CD4-positive, alpha-beta T cell treated with Interleukin-17A for 4 hours (primary cell): Measurements from ENCODE around the gene TTC23.

Source experiments
- DNase-seq: peaks from one replicate; pipeline ENCODE4 v3.0.0-alpha.2; 2020; ENCODE audit warnings: mixed read lengths

Gene TTC23, protein sequence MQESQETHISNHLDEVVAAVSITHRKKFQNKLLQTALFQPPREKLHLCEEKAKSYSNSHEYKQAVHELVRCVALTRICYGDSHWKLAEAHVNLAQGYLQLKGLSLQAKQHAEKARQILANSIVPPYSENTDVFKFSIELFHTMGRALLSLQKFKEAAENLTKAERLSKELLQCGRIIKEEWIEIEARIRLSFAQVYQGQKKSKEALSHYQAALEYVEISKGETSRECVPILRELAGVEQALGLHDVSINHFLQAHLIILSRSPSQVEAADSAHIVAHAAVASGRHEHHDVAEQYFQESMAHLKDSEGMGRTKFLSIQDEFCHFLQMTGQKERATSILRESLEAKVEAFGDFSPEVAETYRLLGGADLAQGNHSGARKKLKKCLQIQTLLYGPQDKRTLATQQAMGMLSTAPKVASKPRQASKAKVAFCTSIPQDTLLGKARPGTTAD

DNA sequence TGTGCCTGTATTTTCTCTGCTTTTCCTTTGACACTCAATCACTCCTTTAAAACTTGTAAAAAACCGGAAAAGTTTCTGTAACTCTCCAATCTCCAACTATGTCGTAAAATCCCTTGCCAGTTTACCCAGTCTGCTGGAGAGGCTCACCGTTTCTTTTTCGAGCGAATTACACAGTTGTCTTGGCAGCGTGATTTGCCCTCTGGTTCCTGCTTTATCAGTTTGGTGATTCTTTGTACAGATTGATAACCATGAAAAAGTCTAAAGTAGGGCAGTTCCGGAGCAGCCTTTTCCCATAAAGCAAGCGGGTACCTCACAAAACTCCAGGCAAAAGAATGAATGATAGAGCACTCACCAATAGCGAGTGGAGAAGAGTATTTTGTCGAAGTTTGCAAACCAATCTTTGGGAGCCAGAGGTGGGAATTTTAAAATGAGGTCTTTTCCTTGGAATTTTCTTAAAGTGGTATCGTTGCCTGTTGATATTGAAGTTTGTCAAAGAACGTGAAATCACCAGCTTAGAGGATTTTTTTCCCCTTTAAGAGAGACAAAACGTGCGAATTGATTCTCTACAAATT, at the start of gene TTC23:
Gene TTC23, minus strand, starts transcription at position 312 of the 572 bp plus-strand sequence. CDS start 20,869 bp downstream, outside the sequence.
- DNase-seq = no peak

DNA sequence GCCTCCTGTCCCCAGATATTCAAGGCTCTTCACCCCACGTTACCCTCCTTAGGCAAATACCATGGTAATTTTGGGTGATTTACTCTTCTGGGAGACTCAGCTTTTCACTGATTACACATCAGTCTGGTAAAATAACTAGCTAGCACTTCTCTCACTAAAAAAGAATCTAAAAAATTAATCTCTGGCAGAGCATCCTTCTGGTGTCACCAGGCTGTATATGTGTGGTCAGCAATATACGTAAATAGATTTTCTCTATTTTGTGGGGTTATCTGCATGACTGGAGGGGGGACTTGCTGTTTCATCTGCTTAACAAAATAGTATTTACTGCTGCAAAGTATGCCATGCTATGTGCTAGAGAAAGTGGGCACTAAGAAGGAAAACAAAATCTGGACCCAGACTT, 47.0 kb upstream of the TTC23 start:
- DNase-seq = no peak

DNA sequence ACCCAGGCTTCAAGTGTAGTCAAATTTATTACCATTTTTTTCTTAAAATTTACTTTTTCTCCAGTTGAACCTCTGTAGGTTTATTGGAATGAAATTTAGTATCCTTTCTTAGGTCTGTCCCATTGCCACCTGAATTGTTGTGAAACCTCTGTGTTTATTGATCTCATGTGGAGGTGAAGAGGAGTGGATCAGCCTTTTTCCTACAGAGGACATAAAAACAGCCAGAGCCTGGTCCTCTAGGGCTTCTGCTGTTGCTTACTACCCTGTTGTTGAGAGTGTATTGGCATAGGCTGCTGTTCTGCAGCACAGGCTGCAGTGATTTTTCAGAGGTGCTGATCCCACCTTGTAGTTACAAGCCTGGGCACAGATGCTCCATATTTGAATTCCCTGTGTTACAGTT, 46.5 kb upstream of the TTC23 start:
- no peak for DNase-seq

DNA sequence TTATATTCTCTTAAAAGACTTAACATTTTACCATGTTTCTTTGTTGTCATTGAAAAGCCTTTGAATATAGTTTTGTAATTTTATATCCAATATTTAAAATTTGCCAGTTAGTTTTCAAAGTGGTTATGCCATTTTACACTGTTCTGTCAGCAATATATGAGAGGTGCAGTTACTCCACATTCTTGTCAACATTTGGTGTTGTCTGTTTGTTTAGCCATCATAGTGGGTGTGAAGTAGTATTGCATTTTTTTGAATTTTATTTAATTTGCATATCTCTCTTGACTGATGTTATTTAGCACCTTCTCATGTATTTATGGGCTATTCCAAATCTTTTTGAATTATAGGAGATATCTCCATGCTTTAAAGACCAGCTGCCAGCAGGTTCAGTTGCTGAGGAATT, 42.3 kb upstream of the TTC23 start:
- no peak for DNase-seq

DNA sequence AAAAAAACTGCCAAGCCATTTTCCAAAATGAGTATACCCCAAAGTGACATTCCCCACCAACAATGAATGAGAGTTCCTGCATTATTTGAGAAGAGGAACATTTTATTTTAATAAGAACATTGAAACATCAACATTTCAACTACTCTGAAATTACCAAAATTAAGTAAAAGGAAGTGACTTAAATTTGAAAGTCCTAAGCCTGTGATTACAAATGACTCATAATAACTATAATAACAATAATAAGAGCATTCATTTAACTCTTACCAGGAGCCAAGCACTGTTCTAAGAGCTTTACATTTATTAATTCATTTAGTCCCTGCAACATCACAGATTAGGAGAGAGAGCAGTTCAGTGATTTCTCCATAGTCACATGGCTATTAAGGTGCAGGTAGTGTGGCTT, 34.3 kb upstream of the TTC23 start:
- DNase-seq = no peak

DNA sequence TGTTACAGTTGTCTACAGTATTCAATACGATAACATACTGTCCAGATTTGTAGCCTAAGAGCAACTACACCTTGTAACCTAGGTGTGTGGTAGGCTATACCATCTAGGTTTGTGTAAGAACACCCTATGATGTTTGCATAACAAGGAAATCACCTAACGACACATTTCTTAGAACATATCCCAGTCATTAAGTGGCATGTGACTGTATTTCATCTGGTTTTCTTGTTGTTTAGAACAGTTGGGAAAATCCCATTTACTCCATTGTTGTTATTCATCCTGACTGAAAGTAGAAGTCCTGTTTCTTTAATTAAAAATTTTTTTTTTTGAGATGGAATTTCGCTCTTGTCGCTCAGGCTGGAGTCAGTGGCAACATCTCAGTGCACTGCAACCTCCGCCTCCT, 33.2 kb upstream of the TTC23 start:
- DNase-seq = no peak

DNA sequence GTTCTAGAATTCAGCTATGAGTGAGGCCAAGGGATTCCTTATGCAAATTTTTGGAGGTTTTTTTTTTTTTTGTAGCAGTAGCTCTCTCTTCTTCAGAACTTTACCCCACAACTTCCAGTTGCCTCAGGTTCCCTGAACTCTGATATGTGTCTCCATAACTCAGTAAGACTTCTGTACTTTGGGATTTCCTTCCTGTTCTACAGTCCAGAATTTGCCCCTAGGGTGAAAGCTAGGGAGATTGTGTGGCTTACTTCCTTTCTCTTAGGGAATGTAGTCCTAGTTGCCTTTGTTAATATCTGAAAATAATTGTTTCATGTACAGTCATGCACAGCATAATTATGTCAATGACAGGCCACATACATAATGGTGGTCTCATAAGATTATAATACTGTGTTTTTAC, 32.7 kb upstream of the TTC23 start:
- DNase-seq = no peak

DNA sequence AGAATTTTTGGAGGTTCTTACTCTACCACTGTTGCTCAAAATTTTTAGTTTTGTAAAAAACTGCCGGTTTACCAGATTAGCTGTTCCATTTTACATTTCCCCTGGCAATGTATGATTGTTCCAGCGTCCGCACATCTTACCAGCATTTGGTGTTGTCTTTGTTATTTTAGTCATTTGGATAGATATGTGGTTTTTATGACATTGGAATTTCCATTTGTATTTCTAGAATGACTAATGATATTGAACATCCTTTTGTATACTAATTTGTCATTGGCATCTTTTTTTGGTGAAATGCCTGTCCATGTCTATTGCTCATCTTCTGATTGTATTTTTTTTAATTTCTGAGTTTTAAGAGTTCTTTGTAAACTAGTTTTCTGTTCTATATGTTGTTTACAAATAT, 30.4 kb upstream of the TTC23 start:
- DNase-seq = no peak

DNA sequence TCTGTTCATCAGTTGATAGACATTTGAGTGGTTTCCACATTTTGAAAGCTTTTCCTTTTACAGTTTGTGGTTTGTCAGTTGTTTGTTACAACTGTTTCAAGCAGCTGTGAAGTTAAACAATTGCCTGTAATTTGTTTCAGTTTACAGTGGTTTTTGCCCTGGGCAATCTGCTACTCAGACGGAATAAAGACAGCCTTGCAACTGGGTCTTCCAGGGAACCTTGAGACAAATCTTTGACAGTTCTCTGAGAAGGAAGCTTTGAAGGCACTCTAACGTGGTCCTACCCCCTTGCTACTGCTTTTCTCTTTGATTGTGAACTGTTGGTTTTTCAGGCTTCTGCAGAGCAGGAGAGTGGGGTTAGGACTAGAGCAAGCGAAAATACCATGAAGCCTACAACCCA, 29.9 kb upstream of the TTC23 start:
- no peak for DNase-seq

DNA sequence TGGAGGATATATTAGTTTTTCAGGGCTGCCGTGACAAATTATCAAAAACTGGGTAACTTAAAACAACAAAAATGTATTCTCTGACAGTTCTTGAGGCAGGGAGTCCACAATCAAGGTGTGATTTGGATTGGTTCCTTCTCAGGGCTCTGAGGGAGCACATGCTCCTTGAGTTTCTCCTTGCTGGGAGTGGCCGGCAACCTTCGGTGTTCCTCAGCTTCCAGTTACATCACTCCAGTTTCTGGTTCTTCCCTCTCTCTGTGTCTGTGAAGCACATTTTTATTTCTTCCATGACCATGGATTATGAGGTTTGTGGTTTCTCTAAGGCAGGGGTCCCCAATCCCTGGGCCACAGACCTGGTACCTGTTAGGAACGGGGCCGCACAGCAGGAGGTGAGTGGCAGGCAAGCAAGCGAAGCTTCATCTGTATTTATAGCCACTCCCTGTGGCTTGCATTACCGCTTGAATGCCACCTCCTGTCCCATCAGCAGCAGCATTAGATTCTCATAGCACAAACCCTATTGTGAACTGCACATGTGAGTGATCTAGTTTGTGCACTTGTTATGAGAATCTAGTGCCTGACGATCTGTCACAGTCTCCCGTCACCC, 26.2 kb upstream of the TTC23 start:
- DNase-seq = no peak

DNA sequence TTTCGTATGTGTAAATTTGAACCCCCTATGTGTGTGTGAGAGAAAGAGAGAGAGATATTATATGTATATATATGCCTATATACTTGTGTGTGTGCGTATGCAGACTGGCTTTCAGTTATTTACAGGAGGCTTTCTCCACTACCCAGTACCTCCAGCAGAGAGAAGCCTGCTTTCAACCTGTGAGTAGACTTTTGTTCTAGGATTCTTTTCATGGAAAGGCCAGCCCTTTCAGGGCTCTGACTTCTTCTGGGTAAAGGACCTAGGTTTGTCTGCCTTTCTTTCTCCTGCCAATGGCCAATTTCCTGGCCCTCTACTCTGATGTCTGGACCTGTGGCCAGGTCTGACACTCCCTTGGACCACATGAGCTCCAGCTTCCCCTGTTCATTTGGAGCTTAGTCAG, 25.7 kb upstream of the TTC23 start:
- DNase-seq = no peak

DNA sequence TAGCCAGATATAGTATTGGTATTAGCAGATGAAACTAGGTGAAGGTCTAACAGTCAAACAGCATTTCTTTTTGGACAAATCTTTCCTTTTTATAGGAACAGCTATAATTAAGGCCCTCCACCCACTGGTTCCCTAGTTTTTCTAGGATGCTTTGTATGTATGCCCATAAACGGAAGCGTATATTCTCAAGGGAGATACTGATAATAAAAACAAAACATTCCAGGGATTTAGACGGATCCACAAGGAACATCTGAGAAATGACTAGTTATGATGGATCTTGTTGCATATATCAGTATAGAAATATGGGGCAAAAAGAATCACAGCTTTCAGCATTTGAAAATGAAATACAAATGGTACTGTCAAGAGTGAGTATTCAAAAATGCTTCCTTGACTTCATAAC, 24.4 kb upstream of the TTC23 start:
- DNase-seq = no peak

DNA sequence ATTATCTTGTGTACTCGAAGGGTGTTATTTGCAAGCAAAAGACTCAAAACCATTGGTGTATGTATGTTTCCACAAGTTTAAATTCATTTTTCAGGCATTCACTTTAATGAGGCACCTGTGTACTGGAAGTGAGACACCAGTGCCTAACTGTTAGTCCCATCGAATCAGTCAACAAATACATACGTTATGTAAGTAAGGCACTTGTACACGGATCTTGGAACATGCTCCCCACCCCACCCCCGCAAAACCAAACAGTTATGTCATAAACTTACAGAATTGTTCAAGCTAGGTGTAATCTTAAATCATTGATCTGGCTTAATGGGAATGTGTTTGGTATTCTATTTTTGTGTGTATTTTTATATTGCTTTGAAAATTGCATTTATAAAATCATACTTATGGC, 19.1 kb upstream of the TTC23 start:
- DNase-seq = no peak

DNA sequence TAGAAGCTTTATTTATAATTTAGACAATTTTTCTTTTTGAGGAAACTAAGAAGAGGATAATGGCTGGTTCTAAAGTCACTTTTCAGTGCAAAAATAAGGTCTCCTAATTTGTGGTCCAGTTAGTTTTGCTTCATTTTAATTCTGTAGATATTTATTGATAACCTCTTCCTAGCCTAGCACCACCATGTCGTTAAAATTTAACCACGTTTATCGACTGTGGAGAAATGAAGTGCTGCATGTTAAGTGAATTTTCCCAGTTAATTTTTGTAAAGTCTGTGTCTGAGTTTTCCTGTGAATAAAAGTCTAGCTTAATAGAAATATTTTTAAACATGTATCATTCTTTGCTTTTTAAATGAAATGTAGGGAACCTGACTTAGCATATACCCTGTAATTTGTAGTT, 18.6 kb upstream of the TTC23 start:
- no peak for DNase-seq

DNA sequence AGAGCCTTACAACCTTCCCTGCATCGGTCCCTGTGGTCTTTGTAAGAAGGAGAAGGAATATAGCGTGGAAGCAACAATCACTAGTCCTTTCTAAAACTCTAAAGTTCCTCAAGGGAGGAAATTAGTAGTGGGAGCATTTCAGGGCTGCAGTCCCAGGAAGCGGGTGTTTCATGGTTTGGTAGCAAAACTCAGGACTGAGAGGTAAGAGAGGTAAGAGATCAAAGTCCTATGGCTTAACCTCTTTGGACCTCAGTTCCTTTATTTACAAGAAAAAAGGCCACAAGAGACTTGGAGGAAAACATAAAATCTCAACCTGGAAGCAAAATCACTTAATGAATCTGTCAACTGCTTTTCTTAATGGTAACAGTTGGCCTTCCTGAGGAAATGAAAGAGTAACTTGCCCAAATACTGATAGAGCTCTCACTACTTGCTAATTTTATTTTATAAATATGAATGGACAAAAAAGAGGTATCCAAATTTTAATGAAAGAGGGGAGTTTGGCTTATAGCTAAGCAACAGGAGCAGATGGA, 16.2 kb upstream of the TTC23 start:
- no peak for DNase-seq

DNA sequence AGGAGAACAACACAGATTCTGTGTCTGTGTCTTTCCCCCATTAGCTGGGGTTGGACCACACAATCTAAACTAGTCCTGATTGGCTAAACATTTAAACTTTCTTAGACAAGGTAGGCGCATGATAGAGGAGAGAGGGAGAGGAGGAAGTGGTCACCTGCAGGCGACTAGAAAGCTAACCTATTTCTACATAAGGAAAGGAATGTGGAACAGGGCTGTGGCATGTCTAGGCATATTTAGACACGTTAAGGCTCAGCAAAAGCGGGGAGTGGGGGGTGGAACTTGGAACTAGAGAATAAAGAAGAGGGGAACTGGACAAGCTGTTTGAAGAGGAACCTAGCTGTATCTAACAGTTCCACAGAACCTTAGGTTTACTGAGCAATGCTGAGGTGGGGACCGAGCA, 14.7 kb upstream of the TTC23 start:
- DNase-seq = no peak

DNA sequence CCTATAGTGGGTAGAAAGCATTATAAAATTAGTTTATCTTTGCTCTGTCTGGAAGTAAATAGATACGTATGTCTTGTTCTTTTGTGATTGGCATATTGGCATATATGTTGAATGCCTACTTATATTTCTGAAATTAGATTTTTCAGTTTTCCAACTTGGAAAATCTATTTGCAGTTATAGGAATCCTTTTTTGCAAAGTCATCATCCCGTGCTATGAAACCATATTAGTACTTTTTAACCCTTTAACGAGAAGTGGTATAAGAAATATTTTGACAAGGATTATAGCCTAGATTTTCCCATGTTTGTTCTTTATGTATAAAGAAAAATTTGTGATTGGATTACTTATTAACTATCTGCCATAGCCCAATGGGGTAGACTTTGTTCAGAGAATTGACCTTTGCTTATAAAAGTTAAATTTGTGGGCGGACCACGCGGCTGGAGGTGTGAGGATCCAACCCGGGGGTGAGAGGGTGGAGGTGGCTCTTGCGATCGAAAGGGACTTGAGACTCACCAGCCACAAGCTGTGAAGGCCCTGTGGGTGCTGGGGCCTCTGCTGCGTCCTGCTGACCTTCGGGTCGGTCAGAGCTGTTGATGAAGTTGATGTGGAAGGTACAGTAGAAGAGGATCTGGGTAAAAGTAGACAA, 7.8 kb upstream of the TTC23 start:
- no peak for DNase-seq

DNA sequence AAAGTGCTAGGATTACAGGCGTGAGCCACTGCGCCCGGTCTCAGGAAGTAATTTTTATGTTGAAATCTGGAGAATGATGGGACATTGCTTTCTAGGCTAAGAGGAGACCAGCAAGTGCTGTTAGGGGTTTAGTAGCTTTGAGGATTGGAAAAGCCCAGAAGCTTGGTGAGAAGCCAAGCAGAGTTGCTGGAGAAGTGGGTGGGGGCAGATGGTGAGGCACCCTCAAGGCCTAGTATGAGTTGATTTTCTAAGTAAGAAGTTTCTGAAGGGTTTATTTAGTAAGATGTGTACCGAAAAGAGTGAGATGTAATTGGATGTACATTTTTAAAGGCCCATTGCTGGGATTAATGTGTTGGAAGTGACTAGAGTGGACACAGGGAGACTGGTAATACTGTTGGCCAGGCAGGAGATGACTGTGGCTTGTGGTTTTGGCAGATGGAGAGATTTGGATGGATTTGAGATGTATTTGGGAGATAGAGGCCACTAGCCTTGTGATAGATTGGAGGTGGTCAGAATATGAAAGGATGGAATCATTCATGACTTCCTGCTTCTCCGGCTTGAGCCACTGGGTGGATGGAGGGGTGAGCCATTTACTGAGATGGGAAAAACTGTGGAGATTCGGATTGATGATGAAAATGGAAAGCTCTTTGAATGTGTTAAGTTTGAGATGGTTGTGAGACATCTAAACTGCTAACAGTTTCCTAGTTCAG, 4.2 kb upstream of the TTC23 start:
- no peak for DNase-seq

DNA sequence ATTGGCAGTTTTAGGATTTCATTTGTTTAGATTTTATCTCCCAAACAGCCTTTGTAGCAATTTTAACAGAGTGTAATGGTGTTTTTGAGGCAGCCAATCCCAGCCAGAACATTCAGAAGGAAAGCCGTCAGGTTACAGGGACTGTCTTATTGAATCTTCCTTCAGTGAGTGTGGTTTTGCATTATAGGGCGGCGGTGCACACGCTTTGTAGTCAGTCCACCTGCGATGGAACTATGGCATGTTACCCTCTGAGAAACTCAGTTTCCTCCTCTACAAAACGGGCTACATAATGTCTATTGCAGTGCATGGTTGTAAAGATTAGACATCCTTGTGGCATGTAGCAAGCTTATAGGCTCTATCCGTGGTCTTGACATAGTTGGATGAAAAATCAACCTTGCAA, 2.9 kb upstream of the TTC23 start:
- peak; percentile 7 for DNase-seq

DNA sequence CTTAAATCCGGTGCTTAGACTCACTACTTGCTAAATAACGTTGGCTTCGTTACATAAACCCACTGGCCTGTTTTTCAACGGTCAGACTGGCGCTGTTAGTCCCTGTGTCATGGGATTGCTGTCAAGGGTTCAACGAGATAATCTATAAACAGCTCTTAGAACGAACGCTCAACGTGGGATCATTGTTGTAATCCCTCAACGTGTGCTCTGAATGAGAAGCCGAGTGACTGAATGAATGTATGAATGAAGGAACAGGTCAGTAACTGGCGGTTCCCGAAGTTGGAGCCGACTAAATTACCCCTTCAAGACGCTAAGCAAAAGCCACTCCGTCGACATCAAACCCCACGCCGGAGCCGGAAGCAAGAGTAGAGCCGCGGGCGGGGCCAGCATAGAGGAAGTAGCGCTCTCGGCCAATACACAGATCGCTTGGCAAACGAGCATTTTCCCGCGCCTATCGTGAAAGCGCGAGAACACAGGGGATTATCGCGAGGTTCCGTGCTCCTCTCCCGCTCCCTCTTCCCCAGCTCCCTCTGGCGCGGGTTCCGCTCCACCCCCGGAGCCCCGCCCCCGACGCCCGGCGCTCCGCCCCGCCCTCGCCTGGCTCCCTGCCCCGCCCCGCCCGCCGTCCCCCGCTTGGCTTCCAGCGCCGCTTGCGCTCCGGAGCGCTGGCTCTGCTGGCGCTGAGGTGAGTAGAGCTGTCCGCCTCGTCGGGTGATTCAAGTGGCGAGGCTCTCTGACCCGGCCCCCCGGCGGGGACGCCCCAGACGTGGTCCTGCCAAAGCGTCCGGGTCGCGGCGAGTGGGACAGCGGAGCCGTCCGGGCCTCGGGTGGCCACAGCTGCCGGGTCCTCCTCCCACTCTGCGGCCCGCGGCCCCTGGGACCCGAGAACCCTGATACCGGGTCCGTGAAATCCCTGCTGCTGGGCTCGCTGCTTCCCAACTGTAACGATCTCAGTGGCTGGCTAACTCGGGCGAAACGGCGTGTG, 1.8 kb upstream of the TTC23 start, which contains the start of gene LRRC28:
Gene LRRC28, plus strand, starts transcription at position 625 of the 985 bp plus-strand sequence. CDS start 4,477 bp downstream, outside the sequence.
- peak; percentile 93 for DNase-seq

DNA sequence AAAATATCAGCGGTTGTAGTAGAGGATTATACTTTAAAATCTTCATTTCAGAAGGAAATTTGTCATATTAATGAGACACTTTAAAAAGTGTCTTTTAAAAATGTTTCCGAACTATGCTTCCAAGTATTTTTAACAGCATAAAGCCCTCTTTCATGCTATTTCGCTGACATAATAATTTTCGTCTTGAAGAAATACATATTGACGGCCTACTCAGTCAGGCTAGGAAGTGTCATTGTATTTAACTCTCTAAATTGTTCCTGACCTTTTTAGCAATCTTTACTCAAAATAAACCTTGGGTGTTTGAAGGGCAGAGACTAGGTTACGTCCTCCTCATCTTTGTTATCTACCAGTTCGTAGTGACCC, 1.1 kb upstream of the TTC23 start:
- no peak for DNase-seq

DNA sequence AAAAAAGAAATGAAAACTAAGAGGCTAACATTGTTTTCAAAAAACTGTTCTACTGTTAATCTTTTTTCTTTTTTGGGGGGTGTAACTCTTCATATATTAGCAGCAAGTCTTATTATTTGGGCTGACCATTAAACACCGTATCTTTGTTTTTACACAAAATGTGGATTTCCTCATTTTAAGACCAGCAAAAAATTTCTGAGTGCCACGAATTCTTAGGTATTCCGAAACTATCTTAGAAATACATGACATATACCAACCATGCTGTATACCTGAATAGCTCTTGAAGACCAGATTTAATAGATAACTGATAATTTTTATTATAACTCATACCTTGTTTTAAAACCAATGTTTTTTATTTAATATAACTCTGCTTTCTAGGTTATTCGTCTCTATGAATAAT, 620 bp upstream of the TTC23 start:
- no peak for DNase-seq
